HepG2 (cell line): ENCODE measurements around the gene TSPAN9. TPM values are rescaled to one million over a fixed set of nuclear protein-coding genes. Genes with fewer than 3 reads are reported as not detected.

Experiments used
- ATAC-seq: fragments of 200-7000 bp; cut with Tn5 transposase; 3 replicates; pipeline ENCODE4 v1.9.1; 2020; ENCODE audit warnings: mild to moderate bottlenecking, moderate library complexity
- BruUV-seq: library from RNA; stranded (reverse); fragments of 400-500 nt; replicated peaks from 2 replicates; lab custom pipeline; 2021; lab: Mats Ljungman, UMichigan
- CTCF ChIA-PET: fragments of 300-600 bp; formaldehyde crosslinking; extraction: SDS; loops from one replicate; lab custom pipeline; 2021; ENCODE audit warnings: low total read pairs, inconsistent platforms, low intra/inter-chr PET ratio; lab: Yijun Ruan, JAX
- POLR2A ChIA-PET: fragments of 350-600 bp; sonication (Branson Sonifier 250); formaldehyde crosslinking; loops from one replicate; lab custom pipeline; 2020; ENCODE audit warnings: antibody characterized with exemption, inconsistent platforms; lab: Yijun Ruan, JAX
- DNase-seq: peaks from one replicate; pipeline ENCODE4 v3.0.0-alpha.2; 2015; ENCODE audit warnings: low spot score
- FAIRE-seq: peaks from 3 replicates; lab custom pipeline; 2011; peaks lifted over from hg19 to GRCh38; lab: Jason Lieb, UNC
- H2AFZ ChIP-seq: one replicate; pipeline ENCODE4 v1.6.1; 2011; ENCODE audit warnings: low read length, inconsistent platforms
- H3K27ac ChIP-seq: fragments of 300-600 bp; 3 replicates; pipeline ENCODE4 v1.8.0; 2011; ENCODE audit warnings: mixed run types, mild to moderate bottlenecking, mixed read lengths, low read length, inconsistent platforms; ENCODE audit not compliant: insufficient read depth; ENCODE audit errors: extremely low read length
- H3K27me3 ChIP-seq, 2 experiments: fragments of 200-600 bp in 1 of 2; 2 replicates in 1 of 2; 3 replicates in 1 of 2; pipeline versions ENCODE4 v1.6.0 to v1.8.0; 2011; ENCODE audit warnings: low read length in 2 of 2, mild to moderate bottlenecking in 2 of 2, moderate library complexity in 2 of 2, inconsistent platforms in 1 of 2; ENCODE audit not compliant: insufficient read depth in 2 of 2, control insufficient read depth in 1 of 2
- H3K36me3 ChIP-seq, 2 experiments: fragments of 200-600 bp in 1 of 2; replicated peaks in 1 of 2; 2 replicates in 1 of 2; 3 replicates in 1 of 2; pipeline versions ENCODE4 v1.5.1 to v1.8.0; 2011; ENCODE audit warnings: low read length in 2 of 2, inconsistent platforms in 1 of 2; ENCODE audit not compliant: insufficient read depth in 2 of 2, control insufficient read depth in 1 of 2
- H3K4me1 ChIP-seq: 2 replicates; pipeline ENCODE4 v1.5.1; 2012; ENCODE audit warnings: low read length, inconsistent platforms; ENCODE audit not compliant: insufficient read depth
- H3K4me2 ChIP-seq: 2 replicates; pipeline ENCODE4 v1.6.0; 2011; ENCODE audit warnings: low read depth, low read length, inconsistent platforms
- H3K4me3 ChIP-seq, 3 experiments: fragments of 200-600 bp in 1 of 3; sonication (generic), shearing (Covaris generic) in 1 of 3; replicated peaks in 1 of 3; 2 replicates each; pipeline ENCODE4 v1.5.1; 2011 to 2016; ENCODE audit warnings: low read length in 3 of 3, inconsistent platforms in 2 of 3, low read depth in 2 of 3, mild to moderate bottlenecking in 2 of 3, control low read depth in 1 of 3, mixed read lengths in 1 of 3; ENCODE audit not compliant: insufficient read depth in 1 of 3
- H3K79me2 ChIP-seq: one replicate; pipeline ENCODE4 v1.6.1; 2011; ENCODE audit warnings: low read length, inconsistent platforms; ENCODE audit not compliant: insufficient read depth
- H3K9ac ChIP-seq: 2 replicates; pipeline ENCODE4 v1.6.0; 2011; ENCODE audit warnings: mild to moderate bottlenecking, low read depth, low read length, inconsistent platforms; ENCODE audit not compliant: insufficient read depth
- H3K9me3 ChIP-seq: 2 replicates; pipeline ENCODE4 v1.5.1; 2012; ENCODE audit warnings: mild to moderate bottlenecking, low read length
- H4K20me1 ChIP-seq: 2 replicates; pipeline ENCODE4 v1.6.0; 2011; ENCODE audit warnings: inconsistent platforms, mild to moderate bottlenecking, low read length, moderate library complexity; ENCODE audit not compliant: insufficient read depth
- ATM ChIP-seq: fragments of 450-650 bp; IDR thresholded peaks from 2 replicates; pipeline ENCODE4 v1.7.1; 2017; ENCODE audit warnings: mild to moderate bottlenecking, borderline replicate concordance
- BATF2 ChIP-seq: sonication (generic); formaldehyde crosslinking; IDR thresholded peaks from 2 replicates; pipeline ENCODE4 v1.8.0; 2022; ENCODE audit warnings: mild to moderate bottlenecking, missing genetic modification reagents, moderate library complexity
- HNF1A ChIP-seq, 2 experiments: sonication (generic) in 1 of 2; formaldehyde crosslinking in 1 of 2; IDR thresholded peaks; 2 replicates each; pipeline versions ENCODE4 v1.4.0 to v1.6.1; 2016 to 2020; ENCODE audit warnings: borderline replicate concordance in 1 of 2, low read depth in 1 of 2, mild to moderate bottlenecking in 1 of 2, missing genetic modification reagents in 1 of 2
- PHF21A ChIP-seq: sonication (generic); formaldehyde crosslinking; IDR thresholded peaks from 2 replicates; pipeline ENCODE4 v1.5.0; 2020; ENCODE audit warnings: mild to moderate bottlenecking, missing genetic modification reagents
- SALL1 ChIP-seq: sonication (generic); formaldehyde crosslinking; IDR thresholded peaks from 2 replicates; pipeline ENCODE4 v1.8.0; 2022; ENCODE audit warnings: mild to moderate bottlenecking, missing genetic modification reagents
- TFDP1 ChIP-seq: IDR thresholded peaks from 2 replicates; pipeline ENCODE4 v1.6.1; 2016; ENCODE audit warnings: missing compliant biosample characterization, missing genetic modification reagents, borderline replicate concordance
- YY1 ChIP-seq: IDR thresholded peaks from 2 replicates; pipeline ENCODE4 v1.6.1; 2011; ENCODE audit warnings: low read length, low read depth, moderate library complexity, mild to moderate bottlenecking; ENCODE audit not compliant: insufficient read depth, insufficient replicate concordance
- ZBTB10 ChIP-seq: sonication (generic); formaldehyde crosslinking; IDR thresholded peaks from 2 replicates; pipeline ENCODE4 v1.4.0; 2020; ENCODE audit warnings: missing genetic modification reagents, borderline replicate concordance
- ZFY ChIP-seq: sonication (generic); formaldehyde crosslinking; IDR thresholded peaks from 2 replicates; pipeline ENCODE4 v1.4.0; 2020; ENCODE audit warnings: missing genetic modification reagents
- ZNF597 ChIP-seq: sonication (generic); formaldehyde crosslinking; IDR thresholded peaks from 2 replicates; pipeline ENCODE4 v1.5.0; 2020; ENCODE audit warnings: missing genetic modification reagents
- ZNF660 ChIP-seq: sonication (generic); formaldehyde crosslinking; IDR thresholded peaks from 2 replicates; pipeline ENCODE4 v1.5.1; 2020; ENCODE audit warnings: mild to moderate bottlenecking, low read depth, missing genetic modification reagents, borderline replicate concordance
- WGBS: methylation state at CpG from one replicate; pipeline ENCODE4 v1.1.6; 2017; ENCODE audit warnings: low lambda C conversion rate; 5-methylcytosine and 5-hydroxymethylcytosine counted together
- in situ Hi-C: cut with HindIII; loops from 2 replicates; pipeline ENCODE4 v1.10.0; 2017; ENCODE audit warnings: low pct_unique_long_range_greater_than_20kb; ENCODE audit not compliant: extremely low pct_ligation_motif_present
- intact Hi-C: fragments of 100-400 bp; cut with micrococcal nuclease; formaldehyde crosslinking; loops from one replicate; pipeline ENCODE4 v1.10.0; 2022; ENCODE audit not compliant: unreplicated experiment
- polyA plus RNA-seq, 8 experiments: library from polyadenylated mRNA; depleted of rRNA in 3 of 8; stranded (reverse) in 7 of 8; unstranded in 1 of 8; fragments of >200 nt; fragmentation: Illumina TruSeq in 4 of 8; extraction: Trizol in 4 of 8; gene quantifications; 2 replicates each; pipeline versions ENCODE4 v1.2.1 to v1.2.3, GENCODE V29; 2011 to 2016; ENCODE audit warnings: low read depth in 4 of 8, missing spikeins in 1 of 8, mixed read lengths in 1 of 8; ENCODE audit not compliant: insufficient read depth in 1 of 8
- total RNA-seq, 5 experiments: library from RNA; depleted of rRNA; stranded (reverse); fragments of >200 nt; fragmentation: Illumina TruSeq; extraction: Trizol; gene quantifications; 2 replicates each; pipeline ENCODE4 v1.2.3, GENCODE V29; 2016; ENCODE audit warnings: low read depth in 1 of 5

TSPAN9 gene
- total and polyA plus RNA-seq, 2 of the 13 experiments (the other 11 are each of a cell fraction or from before 2014, with no cell fraction given), result 18.1 to 42.3 TPM

GRCh38 chr12:3055704-3056467 is 21.3 kb upstream of the TSPAN9 start:
- H2AFZ ChIP-seq, result no peak overlapping the region
- no peaks in the 10 kb centered on the region for H3K9me3 ChIP-seq
- H3K79me2 ChIP-seq, result no peaks in the 10 kb centered on the region
- H3K36me3 ChIP-seq, result no peaks in the 10 kb centered on the region
- peaks cover 22% of the 10 kb centered on the region for H3K4me1 ChIP-seq
- CTCF ChIA-PET, result no interaction called here
- DNase-seq (peak; percentile 80), ATAC-seq (peak; percentile 91), FAIRE-seq (no peak)
- BruUV-seq, result no TSS peak
- peak overlapping the region; percentile 34 for H3K4me2 ChIP-seq
- H3K27ac ChIP-seq, result no peak overlapping the region
- POLR2A ChIA-PET, result interaction anchor here (1.0 kb wide), 1 partner anchor 21 kb away, joined by 3 read pairs; no protein-coding TSS in a partner anchor
- H4K20me1 ChIP-seq, result no peaks in the 10 kb centered on the region
- in situ Hi-C loops (no loop called here), intact Hi-C loops (no loop called here)
- peaks cover 0 to 3% of the 10 kb centered on the region in 2 experiments; a peak in 2 of 5 replicates for H3K27me3 ChIP-seq
- 4% methylated on average over 6 of the region's 8 CpGs for WGBS
- peak overlapping the region in 1 of 3 experiments; percentile 7; a peak in 1 of 6 replicates for H3K4me3 ChIP-seq
- H3K9ac ChIP-seq, result no peak overlapping the region
- TF ChIP-seq BATF2 (no peak), ZFY (no peak), YY1 (peak; percentile 53), TFDP1 (CRISPR knock-in tag) (no peak), SALL1 (CRISPR knock-in tag) (peak; percentile 36; the same call in 1 of the 2 replicates), ATM (no peak), ZNF660 (CRISPR knock-in tag) (no peak), HNF1A (IDR thresholded peaks at IDR 0.05; ENCODE audit: low read depth) (no peak), HNF1A (CRISPR knock-in tag; IDR thresholded peaks at IDR 0.05; ENCODE audit: borderline replicate concordance) (no peak), PHF21A (CRISPR knock-in tag) (peak; percentile 43; the same call in 1 of the 2 replicates), ZBTB10 (CRISPR knock-in tag) (no peak), ZNF597 (CRISPR knock-in tag) (no peak)
